HG03139 (cell line): ENCODE data around the gene SEMA3C.

ENCODE experiments used
- ATAC-seq: cut with Tn5 transposase; IDR thresholded peaks from one replicate; pipeline ENCODE4 v1.9.1; 2021; ENCODE audit not compliant: unreplicated experiment

The SEMA3C gene

DNA sequence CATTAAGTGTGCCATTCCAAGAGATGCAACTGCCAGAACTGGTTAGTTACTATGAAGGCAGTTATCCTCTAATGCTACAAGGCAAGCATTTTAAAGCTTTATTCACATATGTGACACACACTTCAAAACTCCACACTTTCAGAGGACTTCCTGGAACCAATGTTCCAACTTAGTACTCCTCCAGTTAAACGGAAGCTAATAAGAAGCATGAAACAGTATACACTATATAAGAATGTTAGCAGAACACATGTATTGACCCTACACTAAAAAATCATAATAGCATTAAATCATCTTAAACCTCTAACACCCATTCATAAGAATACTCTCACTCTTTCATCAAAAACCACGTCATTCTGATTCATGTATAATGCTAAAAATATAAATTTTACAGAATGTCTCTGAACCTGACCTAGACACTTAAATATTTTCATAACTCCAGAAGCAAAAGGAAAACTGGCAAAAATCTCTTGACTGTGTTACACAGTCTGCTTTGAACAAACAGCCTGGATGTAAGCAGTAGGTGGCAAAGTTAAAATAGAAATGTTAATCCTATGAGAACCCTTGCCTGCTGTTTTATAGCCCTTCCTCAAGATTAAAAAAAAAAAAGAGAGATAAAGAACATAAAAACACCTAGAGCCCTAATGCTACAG, 135.0 kb downstream of the SEMA3C start:
- no peak for ATAC-seq

DNA sequence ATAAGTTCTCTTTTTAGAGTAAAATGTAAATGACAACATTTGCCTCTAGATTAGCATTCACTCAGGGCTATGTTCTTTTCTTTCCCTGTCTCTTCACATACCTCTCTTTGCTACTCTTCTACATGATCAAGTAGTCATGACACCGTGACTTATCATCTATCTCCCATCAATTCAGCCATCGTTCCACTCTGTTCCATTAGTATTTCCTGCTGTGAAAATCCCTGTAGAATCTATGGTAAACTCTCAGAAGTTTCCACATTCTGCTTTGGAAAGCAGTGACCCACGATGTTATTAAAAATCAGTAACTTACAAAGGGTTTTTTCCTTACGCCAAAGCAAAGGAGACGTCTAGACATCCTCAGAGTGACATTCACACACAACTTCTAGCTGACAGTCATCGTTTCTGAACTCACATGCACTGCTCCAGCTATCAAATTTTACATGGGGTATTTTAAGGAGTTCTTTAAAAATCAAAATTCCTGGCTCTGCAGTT, 135.6 kb downstream of the SEMA3C start:
- ATAC-seq = no peak

DNA sequence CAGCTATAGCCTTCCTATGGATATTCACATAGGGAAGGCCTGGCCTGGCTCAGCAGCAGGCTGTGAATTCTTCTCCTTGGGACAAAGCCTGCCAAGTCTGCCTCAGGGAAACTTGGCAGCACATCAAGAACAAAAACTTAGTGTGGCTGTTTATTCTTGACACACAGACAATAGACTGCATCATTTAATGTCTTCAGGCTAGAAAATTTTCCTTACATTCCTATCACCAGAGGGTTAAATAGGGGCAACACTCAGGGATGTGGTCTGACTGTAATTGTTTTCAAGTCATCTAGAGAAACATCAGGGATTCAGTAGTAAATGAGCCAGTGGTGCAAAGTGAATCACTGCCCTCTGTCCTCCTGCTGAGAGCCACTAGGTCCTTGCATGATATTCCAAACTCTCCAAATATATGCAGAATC, 137.3 kb downstream of the SEMA3C start:
- ATAC-seq = no peak

DNA sequence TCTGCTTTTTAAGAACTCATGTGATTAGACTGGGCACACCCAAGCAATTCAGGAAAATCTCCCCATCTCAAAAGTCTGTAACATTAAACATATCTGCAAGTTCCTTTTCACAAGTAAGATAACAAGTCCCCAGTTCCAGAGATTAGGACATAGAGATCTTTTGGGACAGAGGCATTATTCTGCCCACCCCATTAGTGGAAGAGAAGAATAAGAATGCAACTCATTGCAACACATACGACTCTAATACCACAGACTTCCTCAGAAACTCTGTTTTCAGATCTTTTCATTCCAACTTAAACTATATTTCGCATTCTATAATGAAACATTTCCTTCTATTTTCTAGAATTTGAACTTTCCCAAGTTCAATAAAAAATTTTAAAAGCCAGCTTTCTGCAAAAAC, 137.7 kb downstream of the SEMA3C start:
- no peak for ATAC-seq

DNA sequence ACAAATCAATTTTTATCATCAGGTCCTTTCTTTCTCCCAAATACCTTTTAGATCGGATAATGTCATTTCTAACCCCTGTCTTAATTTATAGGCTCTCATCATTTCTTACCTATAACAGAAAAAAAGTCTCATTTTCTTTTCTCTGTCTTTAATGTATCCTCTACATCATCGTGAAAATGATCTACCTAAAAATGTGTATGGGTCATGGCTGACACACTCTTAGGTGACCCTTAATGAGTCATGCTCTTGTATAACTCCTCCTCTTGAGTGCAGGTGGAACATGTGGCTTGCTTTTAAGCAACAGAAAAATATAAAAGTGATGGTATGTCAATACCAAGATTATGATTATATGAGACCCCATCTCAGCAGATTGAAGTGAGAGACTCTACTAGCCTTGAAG, 139.4 kb downstream of the SEMA3C start:
- ATAC-seq = no peak

DNA sequence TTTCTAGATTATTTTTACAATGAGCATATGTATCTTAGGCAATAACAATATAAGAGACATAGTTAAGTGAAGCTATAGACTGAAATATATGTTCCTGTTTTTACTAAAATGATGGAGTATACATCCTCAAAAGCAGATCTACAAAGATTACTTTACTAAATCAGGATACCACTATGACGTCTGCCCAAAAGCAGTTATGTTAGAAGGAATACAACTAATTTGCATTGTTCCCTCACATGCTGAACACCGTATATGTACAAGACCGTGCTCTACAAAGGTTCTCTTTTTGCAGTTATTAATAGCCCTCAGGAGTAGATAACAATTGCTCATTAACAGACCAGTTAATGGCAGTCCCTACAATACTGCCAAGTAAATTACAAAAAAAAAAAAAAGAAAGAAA, 143.0 kb downstream of the SEMA3C start:
- no peak for ATAC-seq

DNA sequence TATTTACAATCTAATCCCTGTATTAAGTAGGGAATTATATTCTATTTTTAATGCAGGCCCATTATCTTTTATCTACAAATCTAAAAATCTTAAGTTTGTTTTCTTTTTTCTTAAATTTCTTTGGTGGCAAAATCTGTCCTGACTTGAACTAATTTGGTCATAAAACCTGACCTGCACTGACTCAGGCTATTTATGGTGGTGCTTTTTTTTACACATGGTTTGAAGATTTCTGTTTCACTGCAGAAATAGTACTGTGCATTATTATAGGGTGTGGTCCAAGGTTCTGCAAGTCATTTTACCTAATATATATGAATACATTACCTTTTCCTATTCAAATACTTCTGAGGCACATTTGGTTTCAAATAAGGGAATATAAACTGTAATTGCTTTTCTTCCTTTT, 143.4 kb downstream of the SEMA3C start:
- ATAC-seq = no peak

DNA sequence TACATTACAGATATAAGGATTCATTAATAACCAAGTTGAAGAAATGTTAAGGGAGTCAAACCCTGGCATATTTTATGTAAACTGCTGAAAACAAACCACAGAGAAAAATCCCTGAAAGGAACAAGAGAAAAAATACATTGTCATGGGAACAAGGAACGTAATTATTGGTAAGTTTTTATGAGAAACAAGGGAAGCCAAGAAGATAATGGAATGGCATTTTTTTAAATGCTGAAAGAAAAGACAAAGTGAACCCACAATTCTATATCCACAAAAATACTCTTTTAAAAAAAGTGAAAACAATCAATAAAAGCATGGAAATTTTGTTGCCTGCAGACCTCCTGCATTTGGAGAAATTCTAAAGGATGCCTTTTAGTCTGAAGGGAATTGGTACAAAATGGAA, 144.0 kb downstream of the SEMA3C start:
- ATAC-seq = no peak

DNA sequence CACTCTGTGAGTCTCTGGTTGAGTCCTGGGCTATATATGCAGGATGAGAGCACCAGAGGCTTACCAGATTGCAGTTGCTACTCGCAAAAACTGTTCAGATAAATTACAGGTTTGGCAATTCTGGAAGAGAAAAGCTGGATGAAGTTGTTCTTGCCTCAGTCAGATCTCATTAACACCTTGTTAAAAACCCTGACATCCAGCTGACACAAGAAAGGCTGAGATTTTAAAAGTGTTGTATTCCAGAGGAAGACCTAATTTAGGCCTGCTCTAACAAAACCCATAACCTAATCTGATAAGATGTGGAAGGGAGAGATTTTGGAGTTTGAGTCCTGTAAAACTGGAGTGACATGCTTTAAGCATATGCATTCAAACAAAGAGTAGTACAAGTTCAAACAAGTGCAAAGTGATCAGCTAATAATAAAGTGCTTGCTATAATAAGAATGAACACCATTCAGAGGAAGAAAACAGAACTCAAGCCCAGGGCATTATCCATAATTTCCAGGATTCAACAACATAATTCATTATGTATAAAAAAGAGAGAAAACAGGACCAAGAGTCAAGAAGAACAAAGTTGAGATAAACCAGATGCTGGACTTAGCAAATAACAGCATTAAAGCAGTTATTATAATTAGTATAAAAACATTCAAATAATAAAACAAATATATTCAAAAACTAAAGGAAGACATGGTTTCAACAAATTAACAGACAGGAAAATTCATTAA, 144.9 kb downstream of the SEMA3C start:
- ATAC-seq = no peak

DNA sequence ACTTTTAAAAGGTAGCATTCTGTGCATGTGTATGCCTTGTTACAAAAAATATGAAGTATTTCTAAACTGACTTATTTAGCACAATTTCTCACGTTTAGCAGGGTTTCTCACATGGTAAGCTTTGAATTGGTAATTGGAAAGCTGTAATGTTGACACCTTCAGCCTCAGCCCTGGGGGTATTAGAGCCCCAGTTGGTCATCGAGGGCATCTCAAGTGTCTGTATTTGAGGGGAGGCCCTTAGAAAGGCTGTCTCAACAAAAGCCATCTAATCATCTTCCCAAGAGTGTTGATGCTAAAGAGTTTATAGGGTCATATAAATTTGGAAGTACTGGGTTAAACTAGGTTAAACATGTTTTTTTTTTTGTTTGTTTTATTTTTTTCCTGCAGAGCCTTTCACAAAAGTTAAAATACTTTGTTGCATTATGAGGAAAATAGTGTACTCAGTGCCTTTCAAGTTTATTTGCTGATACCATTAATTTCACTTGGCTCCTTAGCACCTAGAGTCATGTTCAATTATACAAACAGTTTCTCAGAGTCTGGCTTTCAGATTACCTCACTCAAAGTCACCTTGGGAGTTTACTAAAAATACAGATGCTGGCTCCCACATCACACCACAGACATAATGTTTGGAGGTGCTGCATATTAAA, 146.4 kb downstream of the SEMA3C start:
- no peak for ATAC-seq

DNA sequence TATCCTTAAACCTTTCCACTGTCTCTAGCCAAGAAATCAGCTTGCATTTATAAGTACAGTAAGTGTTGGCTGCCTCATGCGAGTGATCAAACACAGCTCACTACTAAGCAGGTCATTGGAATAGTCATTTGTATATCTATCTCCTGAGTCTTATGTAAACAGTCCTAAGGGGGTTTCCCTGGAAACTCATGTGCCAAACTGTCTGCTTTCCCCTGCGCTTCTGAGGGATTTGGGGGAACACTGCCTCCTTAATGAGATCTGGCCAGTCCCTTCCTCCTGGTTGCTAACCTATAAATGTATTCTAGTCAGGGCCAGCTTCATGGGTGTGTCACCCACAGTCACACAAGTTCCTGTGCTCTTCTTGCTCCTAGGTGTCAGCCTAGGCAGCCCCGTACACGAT, 147.3 kb downstream of the SEMA3C start:
- no peak for ATAC-seq

DNA sequence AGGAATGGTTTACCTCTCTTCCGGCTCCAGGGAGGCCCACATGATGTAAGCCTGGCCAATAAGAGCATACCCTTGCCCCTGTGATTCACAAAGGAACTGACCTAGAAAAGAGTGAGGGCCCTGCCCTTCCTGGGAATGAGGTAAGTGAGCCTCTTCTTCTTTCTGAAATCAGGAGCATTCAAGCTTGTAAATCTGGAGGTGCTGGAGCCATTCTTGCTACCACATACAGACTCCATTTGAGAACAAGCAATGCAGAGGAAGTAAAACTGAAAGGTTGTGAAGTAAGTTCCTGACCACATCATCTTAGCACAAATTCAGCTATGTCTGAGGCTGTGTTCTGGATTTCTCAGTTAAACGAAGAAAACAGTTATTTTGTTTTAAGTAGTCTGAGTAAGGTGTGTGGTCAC, 148.2 kb downstream of the SEMA3C start:
- ATAC-seq = no peak

DNA sequence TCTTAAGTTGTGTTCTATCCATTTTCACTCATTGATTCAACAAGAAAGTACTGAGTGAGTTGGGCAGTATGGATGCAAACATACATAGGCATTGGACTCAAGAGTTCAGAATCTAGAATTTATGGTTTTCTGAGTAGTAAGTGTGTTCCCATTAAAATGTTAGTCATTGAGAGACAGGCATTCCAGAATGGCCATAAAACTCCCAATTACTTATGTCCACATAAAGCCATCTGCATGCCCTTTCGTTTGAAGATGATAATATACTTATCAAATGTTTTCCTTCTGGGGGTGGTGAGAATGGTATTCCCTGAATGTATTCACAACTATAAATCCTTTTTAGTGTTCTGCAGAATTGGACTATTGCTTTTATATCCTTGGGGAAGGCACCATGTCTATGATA, 148.8 kb downstream of the SEMA3C start:
- ATAC-seq = no peak

DNA sequence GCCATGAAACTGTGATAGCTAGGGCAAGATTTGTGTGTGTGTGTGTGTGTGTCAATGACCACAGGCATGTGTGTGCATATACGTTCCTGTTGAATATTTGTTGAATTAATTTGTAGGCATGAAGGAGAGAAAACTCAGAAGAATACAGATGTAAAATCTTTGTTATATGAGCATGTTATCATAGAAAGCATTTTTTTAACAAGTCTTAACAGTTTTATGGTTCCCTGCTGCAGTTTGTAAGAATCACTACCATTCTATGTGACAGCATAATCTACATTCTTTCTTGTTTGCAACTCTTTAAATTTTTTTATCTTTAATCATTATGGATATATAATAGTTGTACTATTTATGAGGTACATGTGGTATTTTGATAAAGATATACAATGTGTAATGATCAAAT, 150.1 kb downstream of the SEMA3C start:
- ATAC-seq = no peak

DNA sequence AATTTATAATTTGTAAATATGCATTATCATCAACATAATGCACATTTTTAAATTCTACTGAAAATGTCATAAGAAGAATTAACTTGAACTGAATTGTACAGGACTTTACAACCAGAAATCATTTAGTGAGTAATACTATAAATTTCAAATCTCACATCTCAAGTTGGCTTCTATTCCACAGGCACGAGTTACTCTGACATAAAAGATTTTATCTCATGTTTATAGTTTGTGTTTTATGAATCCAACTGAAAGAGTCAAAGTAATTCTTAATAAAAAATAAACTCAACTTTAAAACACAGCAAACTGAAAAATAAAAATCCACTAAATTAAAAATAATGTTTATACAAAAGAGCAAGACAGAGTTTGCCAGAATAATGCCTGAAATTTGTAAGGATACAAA, 151.2 kb downstream of the SEMA3C start:
- ATAC-seq = no peak

DNA sequence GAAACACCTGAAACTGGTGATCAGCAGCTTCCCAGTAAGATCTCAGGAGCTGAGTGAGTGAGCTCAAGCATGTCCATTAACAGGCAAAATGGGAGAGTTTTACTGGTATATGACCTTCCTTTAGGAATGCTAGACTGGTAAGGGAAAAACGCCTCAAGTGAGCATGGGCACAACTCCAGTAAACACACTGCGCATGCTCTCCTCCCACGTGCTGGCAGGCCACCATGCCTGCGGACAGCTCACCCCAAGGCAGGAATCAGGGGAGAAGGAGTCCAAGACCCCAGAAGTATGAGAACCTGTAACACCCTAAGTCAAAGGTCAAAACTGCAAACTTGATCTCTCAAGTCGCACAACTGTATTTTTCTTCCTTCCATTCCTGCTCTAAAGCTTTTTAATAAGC, 152.1 kb downstream of the SEMA3C start:
- ATAC-seq = no peak

DNA sequence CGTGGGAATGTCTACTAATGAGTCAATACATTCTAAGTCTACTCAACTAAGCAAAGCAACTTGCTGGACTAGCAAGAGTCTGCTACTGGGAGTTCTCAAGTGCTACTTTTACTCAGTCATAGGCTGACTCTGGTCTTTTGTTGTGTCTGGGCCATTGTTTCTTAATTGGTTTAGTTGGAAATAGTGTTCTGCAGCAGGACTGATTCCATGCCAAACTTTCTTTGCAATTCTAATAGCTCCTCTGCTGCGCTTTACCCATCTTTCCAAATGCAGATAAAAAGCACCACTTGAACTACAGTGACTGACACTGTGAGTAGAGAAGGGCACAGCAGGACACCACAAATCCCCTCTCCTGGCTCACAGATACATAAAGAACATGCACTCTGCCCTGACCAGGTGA, 154.7 kb downstream of the SEMA3C start:
- no peak for ATAC-seq

DNA sequence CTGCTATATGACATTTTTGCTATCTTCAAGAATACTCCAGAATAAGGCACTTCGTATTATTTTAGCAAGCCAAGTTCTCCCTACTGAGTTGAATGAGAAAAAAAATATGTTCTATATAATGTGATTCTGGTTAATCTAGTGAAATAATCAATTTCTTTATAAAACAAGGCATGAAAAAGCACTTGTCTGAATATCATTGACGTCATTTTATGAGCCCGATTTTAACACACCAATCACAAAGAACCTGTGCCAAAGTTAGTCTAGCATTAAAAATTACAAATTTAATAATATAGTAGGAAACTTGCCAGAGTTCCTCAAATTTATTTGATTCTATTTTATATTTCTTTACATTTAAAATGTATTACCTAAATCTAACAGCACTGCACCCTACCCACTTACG, 155.1 kb downstream of the SEMA3C start:
- no peak for ATAC-seq

DNA sequence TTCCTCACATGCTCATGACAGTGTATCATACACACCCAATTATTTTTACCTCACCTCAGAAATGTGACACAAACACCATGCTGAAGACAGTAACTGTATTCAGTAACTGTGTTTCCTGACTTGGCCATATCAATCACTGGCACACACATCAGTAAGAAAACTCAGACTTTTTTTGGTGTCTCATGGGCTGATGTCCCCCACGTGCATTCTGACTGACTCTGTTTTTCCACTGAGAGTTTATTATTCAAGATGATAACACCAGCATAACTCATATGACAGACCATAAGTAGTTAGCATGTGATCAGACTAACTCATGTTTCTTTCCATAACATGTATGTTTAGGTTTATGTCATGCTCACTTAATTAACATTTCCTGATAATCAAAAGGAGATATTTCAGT, 155.6 kb downstream of the SEMA3C start:
- no peak for ATAC-seq

DNA sequence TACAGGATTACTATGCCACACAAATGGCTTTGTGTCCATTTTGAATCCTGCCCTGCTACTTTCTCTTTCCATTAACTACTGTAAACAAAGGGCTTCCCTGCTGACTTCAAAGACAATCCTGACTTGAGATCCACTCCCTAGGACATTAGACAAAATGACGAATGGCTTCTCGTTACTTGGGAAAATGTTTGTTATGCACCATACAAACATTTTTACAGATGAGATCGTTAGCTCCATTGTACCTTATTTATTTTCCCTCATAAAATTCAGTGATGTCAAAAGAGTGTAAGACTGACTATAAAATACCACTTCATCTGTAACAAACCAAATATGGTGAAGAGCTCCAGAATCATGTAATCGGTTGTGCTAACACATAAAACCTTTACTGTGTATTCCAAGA, 158.6 kb downstream of the SEMA3C start:
- ATAC-seq = no peak

DNA sequence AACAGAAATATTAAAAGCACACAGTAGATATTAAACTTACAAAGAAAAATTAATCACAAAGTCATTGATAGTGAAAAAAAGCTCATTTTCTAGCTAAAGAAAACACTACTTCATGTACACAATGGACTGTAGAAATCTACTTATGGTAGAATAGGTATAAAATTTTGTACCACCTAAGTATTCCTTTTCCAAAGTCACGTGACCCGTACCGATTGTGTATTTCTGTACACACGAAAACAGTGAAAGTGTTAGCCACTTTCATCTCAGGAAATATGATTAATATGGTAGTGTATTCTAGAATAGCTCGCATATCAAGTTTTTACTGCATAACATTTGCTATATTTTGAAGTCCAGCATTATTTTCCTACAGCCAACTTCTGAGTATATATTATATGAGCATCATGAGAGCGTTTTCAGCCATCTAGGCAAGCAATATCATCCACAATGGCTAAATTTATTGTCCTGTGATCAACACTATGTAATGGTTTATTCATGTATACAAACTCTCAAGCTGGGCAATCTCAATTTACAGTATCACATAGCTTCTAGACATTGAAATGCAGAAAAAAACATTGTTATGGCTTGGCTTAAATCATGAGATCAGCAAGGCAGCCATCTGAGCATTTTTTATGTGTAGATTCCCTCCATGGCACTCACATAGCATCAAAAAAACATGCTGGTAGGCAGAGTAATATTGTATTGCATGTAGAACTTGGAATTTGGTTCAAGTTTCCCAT, 165.7 kb downstream of the SEMA3C start:
- no peak for ATAC-seq

DNA sequence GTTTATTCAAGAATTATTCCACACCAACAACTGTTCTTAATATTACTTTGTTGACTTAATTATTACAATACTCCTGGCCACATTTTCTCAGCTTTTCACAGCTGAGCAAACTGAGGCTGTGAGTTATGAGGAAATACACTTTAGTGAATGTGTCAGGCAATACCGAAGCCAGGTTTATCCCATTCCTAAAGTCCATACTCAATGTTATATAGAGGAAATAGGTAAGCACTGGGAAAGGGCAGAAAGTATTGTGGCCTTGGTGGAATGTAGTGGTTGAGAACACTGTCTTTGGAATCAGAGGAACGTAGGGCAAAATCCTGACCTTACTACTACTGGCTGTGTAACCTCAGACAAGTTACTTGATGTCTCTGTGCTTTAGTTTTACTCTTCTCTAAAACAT, 169.6 kb downstream of the SEMA3C start:
- ATAC-seq = no peak
